CD14-positive monocyte (primary cell): ENCODE data around the gene NDUFB2. TPM values are rescaled to one million over a fixed set of nuclear protein-coding genes. Genes with fewer than 3 reads are reported as not detected.

ENCODE experiments used
- DNase-seq, 3 donors: peaks; one replicate each; pipeline ENCODE4 v3.0.0-alpha.2; 2011 to 2022
- H2AFZ ChIP-seq: 2 replicates; pipeline ENCODE4 v1.6.0; 2012; ENCODE audit warnings: mild to moderate bottlenecking, low read depth, low read length, inconsistent platforms; ENCODE audit not compliant: insufficient read depth, poor library complexity, severe bottlenecking
- H3K27ac ChIP-seq, 2 donors: 1 replicate in 1 of 2; 2 replicates in 1 of 2; pipeline ENCODE4 v1.5.1; 2012 to 2013; ENCODE audit warnings: low read length in 2 of 2, control low read depth in 1 of 2, inconsistent platforms in 1 of 2, low read depth in 1 of 2, mild to moderate bottlenecking in 1 of 2
- H3K27me3 ChIP-seq, 2 donors: one replicate each; pipeline versions ENCODE4 v1.6.0 to v1.6.1; 2011 to 2013; ENCODE audit warnings: low read length in 2 of 2; ENCODE audit not compliant: control insufficient read depth in 2 of 2, insufficient read depth in 2 of 2
- H3K36me3 ChIP-seq, 2 donors: replicated peaks in 1 of 2; 1 replicate in 1 of 2; 2 replicates in 1 of 2; pipeline versions ENCODE4 v1.5.1 to v1.6.1; 2012 to 2013; ENCODE audit warnings: low read length in 2 of 2, control low read depth in 1 of 2, inconsistent platforms in 1 of 2, mild to moderate bottlenecking in 1 of 2; ENCODE audit not compliant: insufficient read depth in 2 of 2, control insufficient read depth in 1 of 2
- H3K4me1 ChIP-seq, 2 donors: 1 replicate in 1 of 2; 2 replicates in 1 of 2; pipeline versions ENCODE4 v1.5.1 to v1.6.1; 2012 to 2013; ENCODE audit warnings: low read length in 2 of 2, control low read depth in 1 of 2, inconsistent platforms in 1 of 2, mild to moderate bottlenecking in 1 of 2, moderate library complexity in 1 of 2; ENCODE audit not compliant: insufficient read depth in 2 of 2, control insufficient read depth in 1 of 2
- H3K4me2 ChIP-seq: replicated peaks from 2 replicates; pipeline ENCODE3; 2012; ENCODE audit warnings: low read length, moderate library complexity, mild to moderate bottlenecking; ENCODE audit not compliant: poor library complexity, severe bottlenecking; ENCODE audit errors: extremely low read depth
- H3K4me3 ChIP-seq, 3 experiments: fragments of 200-600 bp in 1 of 3; sonication (generic) in 1 of 3; replicated peaks in 1 of 3; 1 replicate in 2 of 3; 2 replicates in 1 of 3; pipeline ENCODE4 v1.5.1; 2011 to 2013; ENCODE audit warnings: low read length in 3 of 3, mild to moderate bottlenecking in 3 of 3, control low read depth in 2 of 3, low read depth in 2 of 3, inconsistent platforms in 1 of 3, moderate library complexity in 1 of 3
- H3K79me2 ChIP-seq: 2 replicates; pipeline ENCODE4 v1.6.0; 2012; ENCODE audit warnings: mild to moderate bottlenecking, control low read depth, inconsistent platforms, low read length, moderate library complexity; ENCODE audit not compliant: insufficient read depth
- H3K9ac ChIP-seq: 2 replicates; pipeline ENCODE4 v1.6.0; 2017; ENCODE audit warnings: low read length, mild to moderate bottlenecking; ENCODE audit not compliant: insufficient read depth, poor library complexity, severe bottlenecking
- H3K9me3 ChIP-seq, 2 donors: replicated peaks in 1 of 2; 1 replicate in 1 of 2; 2 replicates in 1 of 2; pipeline versions ENCODE4 v1.5.1 to v1.6.1; 2012 to 2013; ENCODE audit warnings: low read length in 2 of 2, control low read depth in 1 of 2; ENCODE audit not compliant: control insufficient read depth in 1 of 2, insufficient read depth in 1 of 2
- H4K20me1 ChIP-seq: 2 replicates; pipeline ENCODE4 v1.6.0; 2012; ENCODE audit warnings: mild to moderate bottlenecking, low read length, control low read depth, moderate library complexity; ENCODE audit not compliant: insufficient read depth
- H3K27ac Mint-ChIP-seq, 7 donors: one replicate each; pipeline ENCODE4 v1.8.0; 2020; ENCODE audit warnings: mild to moderate bottlenecking in 7 of 7, mixed read lengths in 7 of 7, moderate library complexity in 6 of 7, inconsistent platforms in 2 of 7
- H3K27me3 Mint-ChIP-seq, 3 donors: one replicate each; pipeline ENCODE4 v1.8.0; 2021 to 2022; ENCODE audit warnings: low read depth in 3 of 3, mild to moderate bottlenecking in 3 of 3, mixed read lengths in 3 of 3, moderate library complexity in 3 of 3, inconsistent platforms in 1 of 3
- H3K36me3 Mint-ChIP-seq, 2 donors: one replicate each; pipeline ENCODE4 v1.8.0; 2020; ENCODE audit warnings: mixed read lengths in 2 of 2, inconsistent platforms in 1 of 2, mild to moderate bottlenecking in 1 of 2
- H3K4me1 Mint-ChIP-seq: one replicate; pipeline ENCODE4 v1.8.0; 2020; ENCODE audit warnings: mild to moderate bottlenecking, mixed read lengths
- H3K4me3 Mint-ChIP-seq, 2 donors: one replicate each; pipeline ENCODE4 v1.8.0; 2020; ENCODE audit warnings: mild to moderate bottlenecking in 2 of 2, mixed read lengths in 2 of 2, moderate library complexity in 1 of 2
- H3K9me3 Mint-ChIP-seq, 7 donors: one replicate each; pipeline ENCODE4 v1.8.0; 2020 to 2022; ENCODE audit warnings: mixed read lengths in 7 of 7, mild to moderate bottlenecking in 6 of 7, moderate library complexity in 6 of 7, inconsistent platforms in 2 of 7
- WGBS: methylation state at CpG from one replicate; pipeline ENCODE4 v1.1.5; 2013; ENCODE audit warnings: missing lambda C conversion rate; ENCODE audit not compliant: insufficient coverage; 5-methylcytosine and 5-hydroxymethylcytosine counted together
- intact Hi-C, 2 donors: fragments of 100-400 bp; cut with micrococcal nuclease; formaldehyde crosslinking; loops; one replicate each; pipeline versions ENCODE4 v1.15.0 to v1.15.1; 2023
- polyA plus RNA-seq, 3 donors: library from polyadenylated mRNA; depleted of rRNA in 1 of 3; unstranded in 2 of 3; stranded (reverse) in 1 of 3; fragments of 300-500 nt in 2 of 3; fragments of >200 nt in 1 of 3; fragmentation: Illumina TruSeq in 2 of 3; gene quantifications; 1 replicate in 2 of 3; 2 replicates in 1 of 3; pipeline ENCODE4 v1.2.3, GENCODE V29; 2012 to 2021
- TF ChIP-seq, protein P1 (sequence below): fragments of 200-600 bp; IDR thresholded peaks from one replicate; pipeline ENCODE4 v1.8.0; 2022; ENCODE audit warnings: antibody characterized with exemption, mild to moderate bottlenecking

NDUFB2 gene
- polyA plus RNA-seq, 3 donors, result 250 to 516 (median 479) TPM

DNA sequence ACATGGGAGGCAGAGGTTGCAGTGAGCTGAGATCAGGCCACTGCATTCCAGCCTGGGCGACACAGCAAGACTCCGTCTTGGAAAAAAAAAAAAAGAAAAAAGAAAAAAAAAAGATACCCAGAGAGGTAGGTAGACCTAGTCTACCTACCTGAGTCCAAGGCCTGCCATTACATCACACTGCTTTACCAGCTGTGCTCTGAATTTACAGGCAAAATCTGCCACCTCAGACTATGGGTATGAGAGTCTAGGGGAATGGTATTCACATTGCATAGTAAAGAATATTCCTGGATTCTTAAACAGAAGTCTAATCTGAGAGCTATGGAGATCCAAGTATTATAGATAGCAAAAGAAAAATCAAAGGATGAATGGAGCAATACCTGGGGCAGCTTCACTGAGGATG is 50.2 kb downstream of the NDUFB2 start:
- Mint-ChIP-seq H3K27me3 (no peaks in the 10 kb centered on the region), H3K9me3 (peaks cover 0 to 3% (median 0%) of the 10 kb centered on the region in 7 donors), H3K36me3 (peaks cover 25 to 26% of the 10 kb centered on the region in 2 donors), H3K27ac (no peak overlapping the region), H3K4me3 (no peak overlapping the region), H3K4me1 (peaks cover 7% of the 10 kb centered on the region)
- H2AFZ ChIP-seq, result no peak overlapping the region
- intact Hi-C loops, result no loop called here
- no CpG with 5 or more reads among the region's 2 CpGs for WGBS
- H3K9me3 ChIP-seq, result no peaks in the 10 kb centered on the region
- no peak overlapping the region for H3K27ac ChIP-seq
- H4K20me1 ChIP-seq, result no peaks in the 10 kb centered on the region
- no peak overlapping the region for H3K9ac ChIP-seq
- H3K4me3 ChIP-seq, result no peak overlapping the region
- H3K36me3 ChIP-seq, result peaks cover 11 to 41% of the 10 kb centered on the region in 2 donors
- H3K4me2 ChIP-seq, result no peak overlapping the region
- DNase-seq, result no peak
- no peaks in the 10 kb centered on the region for H3K79me2 ChIP-seq
- TF ChIP-seq, protein P1, sequence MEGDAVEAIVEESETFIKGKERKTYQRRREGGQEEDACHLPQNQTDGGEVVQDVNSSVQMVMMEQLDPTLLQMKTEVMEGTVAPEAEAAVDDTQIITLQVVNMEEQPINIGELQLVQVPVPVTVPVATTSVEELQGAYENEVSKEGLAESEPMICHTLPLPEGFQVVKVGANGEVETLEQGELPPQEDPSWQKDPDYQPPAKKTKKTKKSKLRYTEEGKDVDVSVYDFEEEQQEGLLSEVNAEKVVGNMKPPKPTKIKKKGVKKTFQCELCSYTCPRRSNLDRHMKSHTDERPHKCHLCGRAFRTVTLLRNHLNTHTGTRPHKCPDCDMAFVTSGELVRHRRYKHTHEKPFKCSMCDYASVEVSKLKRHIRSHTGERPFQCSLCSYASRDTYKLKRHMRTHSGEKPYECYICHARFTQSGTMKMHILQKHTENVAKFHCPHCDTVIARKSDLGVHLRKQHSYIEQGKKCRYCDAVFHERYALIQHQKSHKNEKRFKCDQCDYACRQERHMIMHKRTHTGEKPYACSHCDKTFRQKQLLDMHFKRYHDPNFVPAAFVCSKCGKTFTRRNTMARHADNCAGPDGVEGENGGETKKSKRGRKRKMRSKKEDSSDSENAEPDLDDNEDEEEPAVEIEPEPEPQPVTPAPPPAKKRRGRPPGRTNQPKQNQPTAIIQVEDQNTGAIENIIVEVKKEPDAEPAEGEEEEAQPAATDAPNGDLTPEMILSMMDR, result no peak
- H3K4me1 ChIP-seq, result peaks cover 7% of the 10 kb centered on the region in 2 donors
- H3K27me3 ChIP-seq, result no peaks in the 10 kb centered on the region

DNA sequence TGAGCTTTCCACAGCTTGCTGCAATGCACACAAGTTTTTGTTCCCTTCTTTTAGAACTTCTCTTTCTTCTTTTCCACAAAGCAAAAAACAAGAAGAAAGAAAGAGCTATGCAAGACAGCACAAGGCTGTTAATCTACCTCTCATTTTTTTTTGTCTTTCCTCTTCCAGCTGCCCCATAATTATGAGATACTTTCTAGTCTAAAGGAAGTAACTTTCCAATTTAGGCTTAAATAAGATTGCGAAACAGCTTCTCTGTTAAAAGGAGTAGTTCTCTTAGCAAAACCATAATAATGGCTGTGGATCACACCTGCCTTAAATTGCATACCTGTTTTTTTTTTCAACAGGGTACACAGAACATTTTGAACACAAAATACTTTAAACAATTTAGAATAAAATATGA is 56.0 kb downstream of the NDUFB2 start:
- no peak overlapping the region for H3K4me3 Mint-ChIP-seq
- no peak for DNase-seq
- peaks cover 6% of the 10 kb centered on the region for H3K4me1 Mint-ChIP-seq
- WGBS, result no CpG with 5 or more reads among the region's 1 CpG
- H3K9me3 Mint-ChIP-seq, result no peaks in the 10 kb centered on the region
- no peaks in the 10 kb centered on the region for H3K27me3 Mint-ChIP-seq
- Histone ChIP-seq H4K20me1 (no peaks in the 10 kb centered on the region), H3K79me2 (no peaks in the 10 kb centered on the region), H3K36me3 (peaks cover 6 to 57% of the 10 kb centered on the region in 2 donors), H3K4me2 (no peak overlapping the region), H3K27me3 (no peaks in the 10 kb centered on the region), H3K4me3 (no peak overlapping the region), H3K9me3 (no peaks in the 10 kb centered on the region), H3K27ac (peak overlapping the region in 1 of 2 donors; percentile 5), H3K9ac (no peak overlapping the region), H2AFZ (no peak overlapping the region), H3K4me1 (peaks cover 4 to 6% of the 10 kb centered on the region in 2 donors)
- H3K27ac Mint-ChIP-seq, result peak overlapping the region in 2 of 7 donors; percentile 7 to 65
- intact Hi-C loops, result no loop called here
- TF ChIP-seq, protein P1, result no peak
- peaks cover 34 to 37% of the 10 kb centered on the region in 2 donors for H3K36me3 Mint-ChIP-seq
